Measurements from ENCODE around the gene ZCCHC2.

DNA sequence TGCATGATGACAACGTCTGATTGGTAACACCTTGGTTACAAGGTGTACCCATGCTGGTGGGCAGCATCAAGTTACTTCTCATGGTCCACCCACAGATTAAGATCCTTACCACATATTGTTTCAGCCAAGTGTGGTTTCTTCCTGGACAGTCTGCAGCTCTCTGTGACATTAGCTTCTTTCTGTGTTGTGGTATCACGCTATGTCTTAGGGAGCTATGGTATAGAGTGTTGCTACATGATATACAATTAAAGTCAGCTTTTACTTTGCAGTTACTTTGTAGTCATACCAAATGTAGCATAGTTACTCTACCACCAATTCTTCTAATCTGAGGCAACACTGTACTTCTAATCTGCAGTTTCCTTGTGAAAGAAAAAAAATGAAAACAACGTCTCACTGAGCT is 48.8 kb downstream of the ZCCHC2 start:
- TF ChIP-seq, protein P1, sequence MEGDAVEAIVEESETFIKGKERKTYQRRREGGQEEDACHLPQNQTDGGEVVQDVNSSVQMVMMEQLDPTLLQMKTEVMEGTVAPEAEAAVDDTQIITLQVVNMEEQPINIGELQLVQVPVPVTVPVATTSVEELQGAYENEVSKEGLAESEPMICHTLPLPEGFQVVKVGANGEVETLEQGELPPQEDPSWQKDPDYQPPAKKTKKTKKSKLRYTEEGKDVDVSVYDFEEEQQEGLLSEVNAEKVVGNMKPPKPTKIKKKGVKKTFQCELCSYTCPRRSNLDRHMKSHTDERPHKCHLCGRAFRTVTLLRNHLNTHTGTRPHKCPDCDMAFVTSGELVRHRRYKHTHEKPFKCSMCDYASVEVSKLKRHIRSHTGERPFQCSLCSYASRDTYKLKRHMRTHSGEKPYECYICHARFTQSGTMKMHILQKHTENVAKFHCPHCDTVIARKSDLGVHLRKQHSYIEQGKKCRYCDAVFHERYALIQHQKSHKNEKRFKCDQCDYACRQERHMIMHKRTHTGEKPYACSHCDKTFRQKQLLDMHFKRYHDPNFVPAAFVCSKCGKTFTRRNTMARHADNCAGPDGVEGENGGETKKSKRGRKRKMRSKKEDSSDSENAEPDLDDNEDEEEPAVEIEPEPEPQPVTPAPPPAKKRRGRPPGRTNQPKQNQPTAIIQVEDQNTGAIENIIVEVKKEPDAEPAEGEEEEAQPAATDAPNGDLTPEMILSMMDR (optimal IDR thresholded peaks at IDR 0.05 in 1 of 3, IDR thresholded peaks at IDR 0.05 in 1 of 3, conservative IDR thresholded peaks at IDR 0.05 in 1 of 3; ENCODE audit: extremely low read depth in 1 of 3, insufficient read depth in 2 of 3, low read length in 3 of 3), result no peak
- TF ChIP-seq EZH2 (IDR thresholded peaks at IDR 0.05; ENCODE audit: low read length), result no peak
